HepG2 (cell line): ENCODE data around the gene HIGD1C. TPM values are rescaled to one million over a fixed set of nuclear protein-coding genes. Genes with fewer than 3 reads are reported as not detected.

Experiments
- ATAC-seq: fragments of 200-7000 bp; cut with Tn5 transposase; 3 replicates; pipeline ENCODE4 v1.9.1; 2020; ENCODE audit warnings: mild to moderate bottlenecking, moderate library complexity
- BruUV-seq: library from RNA; stranded (reverse); fragments of 400-500 nt; replicated peaks from 2 replicates; lab custom pipeline; 2021; lab: Mats Ljungman, UMichigan
- CTCF ChIA-PET: fragments of 300-600 bp; formaldehyde crosslinking; extraction: SDS; loops from one replicate; lab custom pipeline; 2021; ENCODE audit warnings: low total read pairs, inconsistent platforms, low intra/inter-chr PET ratio; lab: Yijun Ruan, JAX
- POLR2A ChIA-PET: fragments of 350-600 bp; sonication (Branson Sonifier 250); formaldehyde crosslinking; loops from one replicate; lab custom pipeline; 2020; ENCODE audit warnings: antibody characterized with exemption, inconsistent platforms; lab: Yijun Ruan, JAX
- DNase-seq: peaks from one replicate; pipeline ENCODE4 v3.0.0-alpha.2; 2015; ENCODE audit warnings: low spot score
- FAIRE-seq: peaks from 3 replicates; lab custom pipeline; 2011; peaks lifted over from hg19 to GRCh38; lab: Jason Lieb, UNC
- H2AFZ ChIP-seq: one replicate; pipeline ENCODE4 v1.6.1; 2011; ENCODE audit warnings: low read length, inconsistent platforms
- H3K27ac ChIP-seq: fragments of 300-600 bp; 3 replicates; pipeline ENCODE4 v1.8.0; 2011; ENCODE audit warnings: mixed run types, mild to moderate bottlenecking, mixed read lengths, low read length, inconsistent platforms; ENCODE audit not compliant: insufficient read depth; ENCODE audit errors: extremely low read length
- H3K27me3 ChIP-seq, 2 experiments: fragments of 200-600 bp in 1 of 2; 2 replicates in 1 of 2; 3 replicates in 1 of 2; pipeline versions ENCODE4 v1.6.0 to v1.8.0; 2011; ENCODE audit warnings: low read length in 2 of 2, mild to moderate bottlenecking in 2 of 2, moderate library complexity in 2 of 2, inconsistent platforms in 1 of 2; ENCODE audit not compliant: insufficient read depth in 2 of 2, control insufficient read depth in 1 of 2
- H3K36me3 ChIP-seq, 2 experiments: fragments of 200-600 bp in 1 of 2; replicated peaks in 1 of 2; 2 replicates in 1 of 2; 3 replicates in 1 of 2; pipeline versions ENCODE4 v1.5.1 to v1.8.0; 2011; ENCODE audit warnings: low read length in 2 of 2, inconsistent platforms in 1 of 2; ENCODE audit not compliant: insufficient read depth in 2 of 2, control insufficient read depth in 1 of 2
- H3K4me1 ChIP-seq: 2 replicates; pipeline ENCODE4 v1.5.1; 2012; ENCODE audit warnings: low read length, inconsistent platforms; ENCODE audit not compliant: insufficient read depth
- H3K4me2 ChIP-seq: 2 replicates; pipeline ENCODE4 v1.6.0; 2011; ENCODE audit warnings: low read depth, low read length, inconsistent platforms
- H3K4me3 ChIP-seq, 3 experiments: fragments of 200-600 bp in 1 of 3; sonication (generic), shearing (Covaris generic) in 1 of 3; replicated peaks in 1 of 3; 2 replicates each; pipeline ENCODE4 v1.5.1; 2011 to 2016; ENCODE audit warnings: low read length in 3 of 3, inconsistent platforms in 2 of 3, low read depth in 2 of 3, mild to moderate bottlenecking in 2 of 3, control low read depth in 1 of 3, mixed read lengths in 1 of 3; ENCODE audit not compliant: insufficient read depth in 1 of 3
- H3K79me2 ChIP-seq: one replicate; pipeline ENCODE4 v1.6.1; 2011; ENCODE audit warnings: low read length, inconsistent platforms; ENCODE audit not compliant: insufficient read depth
- H3K9ac ChIP-seq: 2 replicates; pipeline ENCODE4 v1.6.0; 2011; ENCODE audit warnings: mild to moderate bottlenecking, low read depth, low read length, inconsistent platforms; ENCODE audit not compliant: insufficient read depth
- H3K9me3 ChIP-seq: 2 replicates; pipeline ENCODE4 v1.5.1; 2012; ENCODE audit warnings: mild to moderate bottlenecking, low read length
- H4K20me1 ChIP-seq: 2 replicates; pipeline ENCODE4 v1.6.0; 2011; ENCODE audit warnings: inconsistent platforms, mild to moderate bottlenecking, low read length, moderate library complexity; ENCODE audit not compliant: insufficient read depth
- ARHGAP35 ChIP-seq: sonication (generic); formaldehyde crosslinking; IDR thresholded peaks from 2 replicates; pipeline ENCODE4 v1.9.0; 2022; ENCODE audit warnings: mild to moderate bottlenecking, inconsistent platforms, moderate library complexity, missing genetic modification reagents, borderline replicate concordance
- HNF1A ChIP-seq, 2 experiments: sonication (generic) in 1 of 2; formaldehyde crosslinking in 1 of 2; IDR thresholded peaks; 2 replicates each; pipeline versions ENCODE4 v1.4.0 to v1.6.1; 2016 to 2020; ENCODE audit warnings: borderline replicate concordance in 1 of 2, low read depth in 1 of 2, mild to moderate bottlenecking in 1 of 2, missing genetic modification reagents in 1 of 2
- MLLT10 ChIP-seq: sonication (generic); formaldehyde crosslinking; IDR thresholded peaks from 2 replicates; pipeline ENCODE4 v1.4.0; 2020; ENCODE audit warnings: missing genetic modification reagents
- SMARCE1 ChIP-seq: fragments of 450-650 bp; IDR thresholded peaks from 2 replicates; pipeline ENCODE4 v1.6.1; 2017; ENCODE audit warnings: borderline replicate concordance
- THYN1 ChIP-seq: sonication (generic); formaldehyde crosslinking; IDR thresholded peaks from 2 replicates; pipeline ENCODE4 v1.8.1; 2023; ENCODE audit warnings: low read depth, mild to moderate bottlenecking, moderate library complexity, missing genetic modification reagents, borderline replicate concordance
- ZIK1 ChIP-seq: sonication (generic); formaldehyde crosslinking; IDR thresholded peaks from 2 replicates; pipeline ENCODE4 v1.5.0; 2020; ENCODE audit warnings: mild to moderate bottlenecking, low read depth, missing genetic modification reagents, borderline replicate concordance
- ZNF207 ChIP-seq: fragments of 450-650 bp; IDR thresholded peaks from 2 replicates; pipeline ENCODE4 v1.6.1; 2016; ENCODE audit warnings: antibody characterized with exemption, borderline replicate concordance
- ZNF788 ChIP-seq: sonication (generic); formaldehyde crosslinking; IDR thresholded peaks from 2 replicates; pipeline ENCODE4 v1.5.0; 2020; ENCODE audit warnings: mild to moderate bottlenecking, missing genetic modification reagents, borderline replicate concordance
- ZNF878 ChIP-seq: sonication (generic); formaldehyde crosslinking; IDR thresholded peaks from 2 replicates; pipeline ENCODE4 v1.8.1; 2023; ENCODE audit warnings: mild to moderate bottlenecking, missing genetic modification reagents, moderate library complexity
- WGBS: methylation state at CpG from one replicate; pipeline ENCODE4 v1.1.6; 2017; ENCODE audit warnings: low lambda C conversion rate; 5-methylcytosine and 5-hydroxymethylcytosine counted together
- in situ Hi-C: cut with HindIII; loops from 2 replicates; pipeline ENCODE4 v1.10.0; 2017; ENCODE audit warnings: low pct_unique_long_range_greater_than_20kb; ENCODE audit not compliant: extremely low pct_ligation_motif_present
- intact Hi-C: fragments of 100-400 bp; cut with micrococcal nuclease; formaldehyde crosslinking; loops from one replicate; pipeline ENCODE4 v1.10.0; 2022; ENCODE audit not compliant: unreplicated experiment
- polyA plus RNA-seq, 8 experiments: library from polyadenylated mRNA; depleted of rRNA in 3 of 8; stranded (reverse) in 7 of 8; unstranded in 1 of 8; fragments of >200 nt; fragmentation: Illumina TruSeq in 4 of 8; extraction: Trizol in 4 of 8; gene quantifications; 2 replicates each; pipeline versions ENCODE4 v1.2.1 to v1.2.3, GENCODE V29; 2011 to 2016; ENCODE audit warnings: low read depth in 4 of 8, missing spikeins in 1 of 8, mixed read lengths in 1 of 8; ENCODE audit not compliant: insufficient read depth in 1 of 8
- total RNA-seq, 5 experiments: library from RNA; depleted of rRNA; stranded (reverse); fragments of >200 nt; fragmentation: Illumina TruSeq; extraction: Trizol; gene quantifications; 2 replicates each; pipeline ENCODE4 v1.2.3, GENCODE V29; 2016; ENCODE audit warnings: low read depth in 1 of 5
- TF ChIP-seq, protein P1 (sequence below): sonication (generic); formaldehyde crosslinking; IDR thresholded peaks from 2 replicates; pipeline ENCODE4 v1.8.1; 2023; ENCODE audit warnings: mild to moderate bottlenecking, moderate library complexity, missing genetic modification reagents
- TF ChIP-seq, protein P2 (sequence below): sonication (generic); formaldehyde crosslinking; conservative IDR thresholded peaks from 2 replicates; pipeline ENCODE4 v1.4.0; 2020; ENCODE audit warnings: missing genetic modification reagents
- TF ChIP-seq, protein P3 (sequence below): sonication (generic); formaldehyde crosslinking; IDR thresholded peaks from 2 replicates; pipeline ENCODE4 v1.4.0; 2020; ENCODE audit warnings: missing genetic modification reagents

Gene HIGD1C
- total and polyA plus RNA-seq, 2 of the 13 experiments (the other 11 are each of a cell fraction or from before 2014, with no cell fraction given) = not detected

- Histone ChIP-seq H2AFZ (no peak overlapping the region), H3K4me3 (peak overlapping the region in 2 of 3 experiments; percentile 14 to 16; a peak in 1 of 6 replicates), H3K27me3 (no peaks in the 10 kb centered on the region), H3K9ac (peak overlapping the region; percentile 46), H3K4me2 (peak overlapping the region; percentile 58), H3K9me3 (no peaks in the 10 kb centered on the region), H3K4me1 (peaks cover 66% of the 10 kb centered on the region), H3K79me2 (peaks cover 8% of the 10 kb centered on the region), H3K36me3 (peaks cover under 1 to 4% of the 10 kb centered on the region in 2 experiments; a peak in 4 of 5 replicates), H4K20me1 (no peaks in the 10 kb centered on the region), H3K27ac (peak overlapping the region; percentile 93)
- BruUV-seq = no TSS peak
- peak; percentile 57 for DNase-seq
- 5% methylated on average over 6 of the region's 6 CpGs for WGBS
- FAIRE-seq = peak; percentile 83
- peak; percentile 26 for ATAC-seq
- in situ Hi-C loops = no loop called here
- ChIA-PET POLR2A (interaction anchor here (1.6 to 3.4 kb wide), 4 partner anchors 11 to 110 kb away, joined by 5 to 46 read pairs (median 17); partner anchors contain the start of gene SLC11A2), CTCF (no interaction called here)
- intact Hi-C loops = loop anchor here (5.0 kb wide), 1 partner anchor 1978 kb away; the partner anchor contains the start of gene ARF3
- no peak for TF ChIP-seq HNF1A (IDR thresholded peaks at IDR 0.05; ENCODE audit: low read depth)
- no peak for TF ChIP-seq HNF1A (CRISPR knock-in tag; IDR thresholded peaks at IDR 0.05; ENCODE audit: borderline replicate concordance)
- TF ChIP-seq ZNF788 (CRISPR knock-in tag) = no peak
- TF ChIP-seq, protein P1, sequence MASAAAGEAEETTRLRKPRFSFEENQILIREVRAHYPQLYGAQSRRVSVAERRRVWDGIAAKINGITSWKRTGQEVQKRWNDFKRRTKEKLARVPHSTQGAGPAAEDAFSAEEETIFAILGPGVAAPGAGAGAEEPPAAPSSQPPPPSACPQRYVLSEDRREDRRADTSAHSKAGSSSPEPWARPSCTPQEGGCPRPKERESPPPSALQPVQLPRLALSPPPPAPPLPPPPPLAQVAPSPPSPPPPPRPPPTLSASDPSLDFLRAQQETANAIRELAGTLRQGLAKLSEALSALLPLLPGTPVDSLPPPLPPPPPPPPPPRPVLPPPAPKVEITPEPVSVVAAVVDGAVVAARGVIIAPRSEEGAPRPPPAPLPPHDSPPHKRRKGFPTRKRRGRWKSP = no peak
- TF ChIP-seq ZNF878 (CRISPR knock-in tag) = no peak
- TF ChIP-seq, protein P2, sequence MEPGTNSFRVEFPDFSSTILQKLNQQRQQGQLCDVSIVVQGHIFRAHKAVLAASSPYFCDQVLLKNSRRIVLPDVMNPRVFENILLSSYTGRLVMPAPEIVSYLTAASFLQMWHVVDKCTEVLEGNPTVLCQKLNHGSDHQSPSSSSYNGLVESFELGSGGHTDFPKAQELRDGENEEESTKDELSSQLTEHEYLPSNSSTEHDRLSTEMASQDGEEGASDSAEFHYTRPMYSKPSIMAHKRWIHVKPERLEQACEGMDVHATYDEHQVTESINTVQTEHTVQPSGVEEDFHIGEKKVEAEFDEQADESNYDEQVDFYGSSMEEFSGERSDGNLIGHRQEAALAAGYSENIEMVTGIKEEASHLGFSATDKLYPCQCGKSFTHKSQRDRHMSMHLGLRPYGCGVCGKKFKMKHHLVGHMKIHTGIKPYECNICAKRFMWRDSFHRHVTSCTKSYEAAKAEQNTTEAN (CRISPR knock-in tag) = no peak
- no peak for TF ChIP-seq ZNF207
- TF ChIP-seq, protein P3, sequence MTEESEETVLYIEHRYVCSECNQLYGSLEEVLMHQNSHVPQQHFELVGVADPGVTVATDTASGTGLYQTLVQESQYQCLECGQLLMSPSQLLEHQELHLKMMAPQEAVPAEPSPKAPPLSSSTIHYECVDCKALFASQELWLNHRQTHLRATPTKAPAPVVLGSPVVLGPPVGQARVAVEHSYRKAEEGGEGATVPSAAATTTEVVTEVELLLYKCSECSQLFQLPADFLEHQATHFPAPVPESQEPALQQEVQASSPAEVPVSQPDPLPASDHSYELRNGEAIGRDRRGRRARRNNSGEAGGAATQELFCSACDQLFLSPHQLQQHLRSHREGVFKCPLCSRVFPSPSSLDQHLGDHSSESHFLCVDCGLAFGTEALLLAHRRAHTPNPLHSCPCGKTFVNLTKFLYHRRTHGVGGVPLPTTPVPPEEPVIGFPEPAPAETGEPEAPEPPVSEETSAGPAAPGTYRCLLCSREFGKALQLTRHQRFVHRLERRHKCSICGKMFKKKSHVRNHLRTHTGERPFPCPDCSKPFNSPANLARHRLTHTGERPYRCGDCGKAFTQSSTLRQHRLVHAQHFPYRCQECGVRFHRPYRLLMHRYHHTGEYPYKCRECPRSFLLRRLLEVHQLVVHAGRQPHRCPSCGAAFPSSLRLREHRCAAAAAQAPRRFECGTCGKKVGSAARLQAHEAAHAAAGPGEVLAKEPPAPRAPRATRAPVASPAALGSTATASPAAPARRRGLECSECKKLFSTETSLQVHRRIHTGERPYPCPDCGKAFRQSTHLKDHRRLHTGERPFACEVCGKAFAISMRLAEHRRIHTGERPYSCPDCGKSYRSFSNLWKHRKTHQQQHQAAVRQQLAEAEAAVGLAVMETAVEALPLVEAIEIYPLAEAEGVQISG (CRISPR knock-in tag) = no peak
- no peak for TF ChIP-seq SMARCE1
- TF ChIP-seq ZIK1 (CRISPR knock-in tag) = no peak
- TF ChIP-seq MLLT10 = no peak
- no peak for TF ChIP-seq ARHGAP35 (CRISPR knock-in tag)
- TF ChIP-seq THYN1 = no peak
These were observed 17.1 kb upstream of the HIGD1C start for GRCh38 chr12:50934981-50935807.
